HG02938 (cell line): ENCODE results near the gene TMEM147.

Experiments used
- ATAC-seq: cut with Tn5 transposase; IDR thresholded peaks from one replicate; pipeline ENCODE4 v1.9.1; 2021; ENCODE audit warnings: mild to moderate bottlenecking, moderate library complexity; ENCODE audit not compliant: unreplicated experiment

The TMEM147 gene

GRCh38 chr19:35519291-35519690 lies 26.1 kb upstream of the TMEM147 start:
- no peak for ATAC-seq

DNA sequence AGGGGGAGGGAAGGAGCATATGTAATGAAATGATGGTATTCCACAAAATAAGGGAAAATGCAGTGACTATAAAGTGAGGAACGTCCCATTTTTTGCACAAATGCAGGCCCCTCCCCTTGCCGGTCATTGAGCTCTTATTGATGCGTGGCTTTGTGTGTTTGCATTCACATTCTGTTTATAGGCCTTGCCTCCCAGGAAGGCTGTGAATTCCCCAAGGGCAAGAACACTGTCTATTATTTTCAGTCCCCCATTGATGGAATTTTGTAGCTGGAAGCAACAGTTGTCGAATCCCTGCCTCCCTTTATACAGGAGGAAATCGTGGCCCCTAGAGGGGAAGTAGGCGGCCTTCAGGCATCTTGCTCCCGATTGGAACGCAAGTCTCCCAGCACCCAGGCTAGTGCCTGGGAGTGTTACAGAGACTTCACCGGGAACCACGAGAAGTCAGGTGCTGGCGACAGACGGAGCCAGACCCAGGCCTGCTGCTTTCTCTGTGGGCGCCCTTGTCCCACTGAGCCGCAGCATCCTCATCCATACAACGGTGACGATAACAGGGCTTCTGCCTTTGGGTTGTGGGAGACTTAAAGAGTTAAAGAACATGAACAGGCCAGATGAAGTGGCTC lies 24.2 kb upstream of the TMEM147 start:
- ATAC-seq = no peak

- no peak for ATAC-seq
Measured at GRCh38 chr19:35522745-35523327, 22.6 kb upstream of the TMEM147 start.

DNA sequence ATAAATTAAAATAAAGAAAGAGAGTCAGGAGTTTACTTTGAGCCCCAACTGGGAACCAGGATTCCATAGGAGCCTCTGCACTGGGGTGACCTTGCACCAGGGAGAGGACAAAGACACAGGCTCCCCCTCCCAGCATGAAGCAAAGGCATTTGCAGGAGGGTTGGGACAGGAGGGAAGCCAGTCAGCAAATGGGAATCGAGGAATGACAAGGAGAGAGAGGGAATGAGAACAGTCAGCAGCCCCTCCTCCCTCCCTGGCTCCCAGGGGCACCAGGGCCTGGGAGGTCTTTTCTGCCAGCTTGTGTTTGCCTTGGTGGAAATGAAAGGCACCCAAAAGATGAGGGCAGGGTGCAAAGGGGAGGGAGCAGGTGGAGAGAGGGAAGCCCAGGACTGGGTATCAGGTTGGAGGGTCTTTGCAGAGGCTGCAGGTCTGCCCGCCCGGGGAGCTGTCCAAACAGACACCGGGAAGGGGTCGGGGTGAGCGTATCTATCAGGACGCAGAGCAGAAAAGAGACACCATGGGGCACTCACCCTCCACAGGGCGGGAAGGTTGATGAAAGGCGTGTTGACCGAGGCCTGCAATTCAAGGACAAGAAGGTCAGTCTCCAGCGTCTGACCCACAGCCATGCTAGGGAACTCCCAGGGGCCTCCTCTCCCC lies 21.1 kb upstream of the TMEM147 start:
- no peak for ATAC-seq

DNA sequence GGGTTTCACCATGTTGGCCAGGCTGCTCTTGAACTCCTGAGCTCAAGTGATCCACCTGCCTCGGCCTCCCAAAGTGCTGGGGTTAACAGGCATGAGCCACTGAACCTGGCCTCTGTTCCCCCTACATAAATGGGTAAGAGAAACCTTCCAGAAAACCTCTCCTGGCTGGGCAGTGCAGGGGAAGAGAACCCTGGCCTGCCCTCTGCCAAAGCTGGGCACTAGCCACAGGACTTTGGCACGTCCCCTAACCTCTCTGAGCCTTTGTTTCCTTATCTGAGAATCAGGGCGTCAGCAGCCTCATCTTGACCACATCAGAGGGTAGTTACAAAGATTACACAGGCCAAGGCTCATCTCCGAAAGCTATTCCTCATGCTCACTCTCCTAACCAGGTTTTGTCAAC lies 19.6 kb upstream of the TMEM147 start:
- ATAC-seq = no peak

GRCh38 chr19:35528218-35529038 lies 17.0 kb upstream of the TMEM147 start, which contains the start of gene SBSN:
Gene SBSN (minus strand): TSS chr19:35528311. CDS start chr19:35528281, 30 bp downstream.
- no peak for ATAC-seq

GRCh38 chr19:35529241-35530218 lies 15.9 kb upstream of the TMEM147 start:
- no peak for ATAC-seq

DNA sequence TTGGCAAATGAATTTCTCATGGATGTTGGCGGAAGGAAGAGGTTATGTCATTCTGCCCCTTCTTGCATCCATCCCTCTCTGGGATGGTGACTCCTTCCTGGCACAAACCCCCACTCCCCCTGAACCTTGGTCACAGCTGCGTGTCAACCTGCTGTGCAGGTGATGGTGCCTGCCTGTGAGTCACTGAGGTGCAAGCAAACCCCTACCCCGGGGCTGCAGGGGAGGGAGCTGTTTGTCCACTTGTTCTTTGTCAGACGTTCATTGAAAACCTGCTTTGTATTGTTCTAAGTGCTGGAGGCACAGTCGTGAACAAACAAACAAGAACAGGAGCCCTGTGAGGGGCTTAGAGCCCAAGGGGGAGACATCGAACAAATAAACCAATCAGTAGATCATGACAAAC lies 14.1 kb upstream of the TMEM147 start:
- ATAC-seq = no peak

DNA sequence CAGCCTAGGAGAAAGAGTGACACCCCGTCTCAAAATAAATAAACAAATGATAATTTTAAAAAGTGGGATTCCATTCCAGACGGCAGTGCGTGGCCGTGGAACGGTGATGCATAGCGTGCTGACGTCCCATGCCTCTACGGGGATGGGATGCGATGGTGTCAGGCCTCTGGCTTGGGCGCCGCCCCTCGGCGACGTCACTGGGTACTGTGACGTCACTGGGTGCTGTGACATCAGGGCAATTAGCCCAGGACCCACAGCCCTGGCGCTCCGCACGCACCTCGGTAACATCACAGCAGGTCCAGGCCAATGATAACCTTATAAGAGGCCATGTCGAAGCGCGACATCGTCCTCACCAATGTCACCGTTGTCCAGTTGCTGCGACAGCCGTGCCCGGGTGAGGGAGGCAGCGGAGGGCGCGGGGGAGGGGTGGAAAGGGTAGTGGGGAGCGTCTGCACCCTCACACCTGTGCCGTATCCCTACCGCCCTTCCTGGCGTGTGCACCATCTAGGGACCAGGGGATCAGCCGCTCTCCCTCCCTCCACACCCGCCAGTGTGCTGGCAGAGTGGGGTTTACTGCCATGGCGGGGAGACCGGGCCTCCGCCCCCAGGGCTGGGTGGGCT lies 12.1 kb upstream of the TMEM147 start, which contains the start of gene GAPDHS:
Gene GAPDHS, plus strand, starts transcription at position 256 of the 621 bp plus-strand sequence. Its CDS starts 72 bp downstream, at position 328.
- no peak for ATAC-seq

DNA sequence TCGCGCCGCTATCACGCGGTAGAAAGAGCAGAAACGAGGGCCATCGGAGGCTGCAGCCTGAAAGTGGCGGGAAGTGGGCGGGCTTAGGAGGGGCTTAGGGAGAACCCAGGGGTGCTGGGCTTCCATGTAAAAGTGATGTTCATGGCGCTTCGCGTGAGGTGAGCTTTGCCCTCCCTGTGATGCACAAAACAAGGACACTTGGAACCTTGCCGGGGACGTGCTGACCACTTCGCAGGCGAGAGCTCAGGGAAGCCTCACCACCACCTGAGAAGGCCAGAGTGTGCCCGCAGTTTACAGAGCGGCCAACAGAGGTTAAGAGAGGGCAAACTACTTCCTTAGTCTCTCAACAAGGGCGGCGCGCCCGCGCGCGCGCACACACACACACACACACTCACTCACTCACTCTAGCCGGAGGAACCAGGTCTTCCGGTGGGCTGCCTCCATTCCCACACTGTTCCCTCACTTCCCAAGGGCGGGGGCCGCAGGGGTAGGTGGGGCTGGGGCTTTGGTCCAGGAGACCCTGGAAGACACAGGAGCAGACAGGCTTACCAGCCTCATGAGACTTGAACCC lies 11.5 kb upstream of the TMEM147 start:
- ATAC-seq = no peak

DNA sequence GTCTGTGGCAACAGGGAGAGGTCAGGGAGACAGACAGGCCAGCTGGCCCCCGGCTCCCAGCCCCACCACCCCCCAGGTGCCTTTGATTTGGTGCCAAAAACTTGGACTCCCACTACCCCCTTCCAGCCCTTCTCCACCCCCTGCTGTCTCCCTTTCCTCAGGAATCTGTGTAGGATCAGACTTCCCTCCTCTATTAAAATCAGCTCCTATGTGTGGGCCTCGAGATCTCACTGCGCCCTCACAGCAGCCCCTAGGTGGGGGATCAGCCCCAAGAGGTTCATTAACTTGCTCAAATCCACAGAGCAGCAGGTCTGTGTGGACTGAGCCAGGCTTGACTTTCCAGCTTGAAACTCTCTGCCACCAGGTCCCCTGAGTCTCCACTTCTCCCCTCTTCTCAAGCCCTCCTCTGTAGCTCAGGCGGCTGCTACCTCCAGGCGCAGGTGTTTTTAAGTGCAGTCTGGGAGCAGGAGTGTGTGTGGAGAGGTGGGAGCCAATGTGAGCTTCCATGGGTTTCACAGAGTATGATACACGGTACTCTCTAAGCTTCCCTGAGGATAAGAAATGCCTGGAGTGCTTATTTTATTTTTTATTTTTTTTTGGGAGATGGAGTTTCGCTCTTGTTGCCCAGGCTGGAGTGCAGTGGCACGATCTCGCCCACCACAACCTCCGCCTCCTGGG lies 10.5 kb upstream of the TMEM147 start:
- ATAC-seq = no peak

DNA sequence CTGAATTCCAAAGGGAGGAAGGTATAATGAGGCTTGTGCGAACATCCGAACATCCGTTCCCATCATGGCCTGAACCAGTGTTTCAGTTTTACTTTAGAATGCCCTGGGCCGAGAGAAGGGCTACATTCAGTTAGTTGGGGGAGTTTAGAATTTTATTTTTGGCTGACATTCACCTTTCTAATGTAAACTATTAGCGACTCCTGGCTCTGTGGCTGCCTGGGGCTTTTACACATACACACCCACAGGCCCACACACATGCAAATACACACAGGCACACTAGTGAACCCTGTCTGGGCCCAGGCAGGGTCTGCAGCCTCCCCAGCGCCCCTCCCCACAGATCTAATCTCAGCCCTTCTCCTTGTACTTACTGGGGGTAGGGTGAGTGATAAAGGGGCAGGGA lies 6.1 kb upstream of the TMEM147 start:
- ATAC-seq = no peak

DNA sequence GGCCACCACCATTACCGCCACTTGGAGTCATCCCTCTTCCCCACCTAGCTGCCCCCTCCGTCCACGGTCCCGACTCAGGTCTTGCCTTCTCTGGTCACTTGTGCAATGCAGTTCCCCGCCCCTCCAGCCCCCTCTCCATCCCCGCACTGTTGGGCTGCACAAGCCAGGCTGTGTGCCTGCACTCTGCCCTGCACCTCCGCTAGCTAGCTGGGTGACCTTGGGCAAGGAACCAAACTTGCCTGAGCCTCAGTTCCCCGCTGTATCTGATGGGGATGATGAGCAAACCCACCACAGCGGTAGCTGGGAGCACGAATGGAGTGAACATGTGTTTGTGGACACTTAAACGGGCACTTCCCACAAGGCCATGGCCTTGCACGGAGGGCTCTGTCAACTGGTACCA lies 5.6 kb upstream of the TMEM147 start:
- ATAC-seq = no peak

- ATAC-seq = no peak
Measured at GRCh38 chr19:35540356-35540927, 5.0 kb upstream of the TMEM147 start.

- ATAC-seq = no peak
Measured at GRCh38 chr19:35542209-35542608, 3.2 kb upstream of the TMEM147 start.

DNA sequence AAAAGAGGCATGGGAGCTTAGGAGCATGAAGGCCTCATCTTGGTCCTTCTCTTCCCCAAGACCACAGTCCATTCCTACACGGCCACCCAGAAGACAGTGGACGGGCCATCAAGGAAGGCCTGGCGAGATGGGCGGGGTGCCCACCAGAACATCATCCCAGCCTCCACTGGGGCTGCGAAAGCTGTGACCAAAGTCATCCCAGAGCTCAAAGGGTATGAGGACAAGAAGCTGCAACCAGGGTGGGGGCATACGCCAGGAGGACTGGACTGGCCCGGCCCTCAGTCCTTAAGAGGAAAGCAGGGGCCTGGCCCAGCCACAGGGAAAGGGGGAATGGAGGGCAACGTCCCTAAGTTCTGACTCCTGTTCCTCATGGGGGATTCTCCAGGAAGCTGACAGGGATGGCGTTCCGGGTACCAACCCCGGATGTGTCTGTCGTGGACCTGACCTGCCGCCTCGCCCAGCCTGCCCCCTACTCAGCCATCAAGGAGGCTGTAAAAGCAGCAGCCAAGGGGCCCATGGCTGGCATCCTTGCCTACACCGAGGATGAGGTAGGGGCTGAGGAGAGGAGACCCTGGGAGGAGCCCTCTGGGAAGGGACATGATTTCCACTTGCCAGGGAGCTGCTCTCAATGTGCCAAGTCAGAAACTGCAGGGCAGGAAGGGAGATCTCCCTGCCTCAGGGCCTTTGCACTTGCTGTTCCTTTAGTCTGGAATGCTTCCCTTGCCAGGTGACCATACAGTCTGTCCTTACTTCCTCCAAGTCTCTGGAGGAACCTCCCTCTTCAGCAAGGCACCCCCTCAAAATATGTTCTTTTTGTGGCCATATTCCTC lies 1.9 kb upstream of the TMEM147 start:
- no peak for ATAC-seq

DNA sequence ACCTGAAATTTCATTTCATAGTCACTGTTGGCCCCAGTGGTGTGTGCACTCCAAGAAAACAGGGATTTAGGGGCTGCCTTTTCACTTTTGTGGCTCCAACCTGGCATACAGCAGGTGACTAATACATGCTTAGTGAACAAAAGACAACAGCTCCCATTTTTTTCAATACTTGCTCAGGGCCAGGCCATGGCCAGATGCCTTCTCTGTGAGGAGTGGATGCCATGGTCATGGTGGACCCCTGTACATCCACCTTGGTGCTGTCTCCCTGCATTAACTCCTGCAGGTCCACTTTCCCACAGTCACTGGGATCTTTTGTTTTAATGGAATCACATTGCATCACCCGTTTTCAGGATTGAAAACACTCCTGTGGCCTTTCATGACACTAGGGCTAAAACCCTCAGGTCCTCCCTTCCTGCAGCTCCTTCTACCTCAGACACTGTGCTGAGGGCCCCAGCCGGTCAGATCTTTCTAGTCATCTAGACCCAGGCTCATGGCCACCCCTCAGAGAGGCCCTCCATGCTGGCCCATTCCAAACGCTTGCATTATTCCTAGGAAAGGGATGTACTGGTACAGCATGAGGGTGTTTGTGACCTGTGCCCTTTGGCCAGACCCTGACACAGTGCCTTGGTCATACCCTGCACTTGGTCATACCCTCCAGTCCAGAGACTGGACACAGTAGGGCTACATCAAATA lies 1.2 kb upstream of the TMEM147 start:
- ATAC-seq = no peak
